Measurements from ENCODE around the gene MLC1. TPM values are rescaled to one million over a fixed set of nuclear protein-coding genes. Genes with fewer than 3 reads are reported as not detected.

The MLC1 gene
- total RNA-seq, 1 donor from 2014 or later = not detected

GRCh38 chr22:50049299-50050195 is 35.7 kb downstream of the MLC1 start:
- DNase-seq (ENCODE audit: low read depth) = no peak
- H3K4me3 ChIP-seq (ENCODE audit: low read depth, low read length) = no peak overlapping the region
- TF ChIP-seq CTCF (conservative IDR thresholded peaks at IDR 0.05; ENCODE audit: low read depth, low read length) = no peak

GRCh38 chr22:50048836-50049235 is 36.4 kb downstream of the MLC1 start:
- H3K4me3 ChIP-seq (ENCODE audit: low read depth, low read length) = no peak overlapping the region
- no peak for TF ChIP-seq CTCF (conservative IDR thresholded peaks at IDR 0.05; ENCODE audit: low read depth, low read length)
- DNase-seq (ENCODE audit: low read depth) = no peak

GRCh38 chr22:50048061-50048765 is 37.0 kb downstream of the MLC1 start:
- TF ChIP-seq CTCF (conservative IDR thresholded peaks at IDR 0.05; ENCODE audit: low read depth, low read length) = no peak
- no peak for DNase-seq (ENCODE audit: low read depth)
- no peak overlapping the region for H3K4me3 ChIP-seq (ENCODE audit: low read depth, low read length)

- H3K4me3 ChIP-seq (ENCODE audit: low read depth, low read length) = no peak overlapping the region
- no peak for TF ChIP-seq CTCF (conservative IDR thresholded peaks at IDR 0.05; ENCODE audit: low read depth, low read length)
- DNase-seq (ENCODE audit: low read depth) = no peak
Measured at GRCh38 chr22:50047346-50047745, 37.9 kb downstream of the MLC1 start.

GRCh38 chr22:50046481-50047245 is 38.6 kb downstream of the MLC1 start:
- no peak for TF ChIP-seq CTCF (conservative IDR thresholded peaks at IDR 0.05; ENCODE audit: low read depth, low read length)
- DNase-seq (ENCODE audit: low read depth) = no peak
- H3K4me3 ChIP-seq (ENCODE audit: low read depth, low read length) = no peak overlapping the region

GRCh38 chr22:50046019-50046415 is 39.2 kb downstream of the MLC1 start:
- no peak for DNase-seq (ENCODE audit: low read depth)
- no peak overlapping the region for H3K4me3 ChIP-seq (ENCODE audit: low read depth, low read length)
- no peak for TF ChIP-seq CTCF (conservative IDR thresholded peaks at IDR 0.05; ENCODE audit: low read depth, low read length)
